Fibroblast of mammary gland (primary cell): ENCODE data around the gene SPATA2L.

Source experiments
- DNase-seq: peaks from one replicate; pipeline ENCODE4 v3.0.0-alpha.2; 2010; ENCODE audit warnings: low read depth
- H3K4me3 ChIP-seq: 2 replicates; pipeline ENCODE4 v1.5.1; 2011; ENCODE audit warnings: low read depth, mild to moderate bottlenecking, low read length, moderate library complexity; ENCODE audit not compliant: control insufficient read depth
- TF ChIP-seq, protein P1 (sequence below): conservative IDR thresholded peaks from 2 replicates; pipeline ENCODE4 v1.5.1; 2011; ENCODE audit warnings: low read depth, low read length, inconsistent platforms; ENCODE audit not compliant: control insufficient read depth, insufficient read depth

The SPATA2L gene

DNA sequence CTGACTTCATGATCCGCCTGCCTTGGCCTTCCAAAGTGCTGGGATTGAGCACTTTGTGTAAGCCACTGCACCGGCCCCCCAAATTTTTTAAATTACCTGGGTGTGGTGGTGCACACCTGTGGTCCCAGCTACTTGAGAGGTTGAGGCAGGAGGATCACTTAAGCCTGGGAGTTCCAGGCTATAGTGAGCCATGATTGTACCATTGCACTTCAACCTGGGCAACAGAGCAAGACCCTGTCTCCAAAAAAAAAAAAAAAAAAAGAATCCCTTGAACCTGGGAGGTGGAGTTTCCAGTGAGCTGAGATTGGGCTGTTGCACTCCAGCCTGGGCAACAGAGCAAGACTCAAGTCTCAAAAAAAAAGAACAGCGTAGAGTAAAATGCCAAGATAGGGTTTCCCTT lies 35.0 kb upstream of the SPATA2L start:
- TF ChIP-seq, protein P1, sequence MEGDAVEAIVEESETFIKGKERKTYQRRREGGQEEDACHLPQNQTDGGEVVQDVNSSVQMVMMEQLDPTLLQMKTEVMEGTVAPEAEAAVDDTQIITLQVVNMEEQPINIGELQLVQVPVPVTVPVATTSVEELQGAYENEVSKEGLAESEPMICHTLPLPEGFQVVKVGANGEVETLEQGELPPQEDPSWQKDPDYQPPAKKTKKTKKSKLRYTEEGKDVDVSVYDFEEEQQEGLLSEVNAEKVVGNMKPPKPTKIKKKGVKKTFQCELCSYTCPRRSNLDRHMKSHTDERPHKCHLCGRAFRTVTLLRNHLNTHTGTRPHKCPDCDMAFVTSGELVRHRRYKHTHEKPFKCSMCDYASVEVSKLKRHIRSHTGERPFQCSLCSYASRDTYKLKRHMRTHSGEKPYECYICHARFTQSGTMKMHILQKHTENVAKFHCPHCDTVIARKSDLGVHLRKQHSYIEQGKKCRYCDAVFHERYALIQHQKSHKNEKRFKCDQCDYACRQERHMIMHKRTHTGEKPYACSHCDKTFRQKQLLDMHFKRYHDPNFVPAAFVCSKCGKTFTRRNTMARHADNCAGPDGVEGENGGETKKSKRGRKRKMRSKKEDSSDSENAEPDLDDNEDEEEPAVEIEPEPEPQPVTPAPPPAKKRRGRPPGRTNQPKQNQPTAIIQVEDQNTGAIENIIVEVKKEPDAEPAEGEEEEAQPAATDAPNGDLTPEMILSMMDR = no peak
- no peak for DNase-seq
- H3K4me3 ChIP-seq = no peak overlapping the region

DNA sequence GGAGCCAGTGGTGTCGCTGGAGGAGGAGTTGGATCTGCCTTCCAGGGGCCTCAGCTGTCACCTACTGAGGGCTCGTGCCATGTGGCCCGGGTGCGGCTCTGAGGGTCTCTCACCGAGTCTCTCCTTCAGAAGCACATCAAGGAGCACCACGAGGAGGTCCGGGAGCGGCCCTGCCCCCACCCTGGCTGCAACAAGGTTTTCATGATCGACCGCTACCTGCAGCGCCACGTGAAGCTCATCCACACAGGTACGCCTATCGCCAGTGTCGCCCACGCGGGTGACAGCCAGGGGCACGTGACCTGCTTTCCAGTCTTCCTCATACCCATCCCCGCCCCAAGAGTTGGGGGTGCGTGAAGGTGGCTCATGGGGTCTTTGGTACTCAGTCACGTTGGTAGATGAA lies 32.3 kb upstream of the SPATA2L start:
- TF ChIP-seq, protein P1 = no peak
- no peak overlapping the region for H3K4me3 ChIP-seq
- no peak for DNase-seq

DNA sequence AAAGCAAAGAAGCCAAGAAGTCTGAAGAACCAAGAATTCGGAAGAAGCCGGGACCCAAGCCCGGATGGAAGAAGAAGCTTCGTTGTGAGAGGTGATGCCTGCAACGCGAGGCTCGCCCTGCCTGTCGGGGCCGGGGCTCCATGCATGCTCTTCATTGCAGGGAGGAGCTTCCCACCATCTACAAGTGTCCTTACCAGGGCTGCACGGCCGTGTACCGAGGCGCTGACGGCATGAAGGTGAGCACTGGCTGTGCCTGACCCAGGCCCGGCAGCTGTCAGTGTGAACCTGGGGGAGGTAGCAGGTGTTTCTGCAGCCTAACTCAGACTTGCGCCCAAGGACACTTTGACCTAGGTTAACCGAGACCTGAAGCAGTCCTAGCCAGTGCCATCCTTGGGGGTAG lies 31.8 kb upstream of the SPATA2L start:
- TF ChIP-seq, protein P1 = no peak
- DNase-seq = no peak
- H3K4me3 ChIP-seq = no peak overlapping the region

DNA sequence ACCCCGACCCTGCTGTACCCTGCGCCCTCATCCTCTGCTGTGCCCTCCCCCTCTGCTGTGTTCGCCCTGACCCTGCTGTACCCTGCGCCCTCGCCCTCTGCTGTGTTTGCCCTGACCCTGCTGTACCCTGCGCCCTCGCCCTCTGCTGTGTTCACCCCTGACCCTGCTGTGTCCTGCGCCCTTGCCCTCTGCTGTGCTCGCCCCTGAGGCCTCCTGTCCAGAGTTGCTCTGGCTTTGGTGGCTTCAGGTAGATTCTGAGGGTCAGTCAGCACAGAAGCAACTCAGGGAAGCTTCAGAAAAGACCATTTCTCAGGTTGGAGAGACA lies 31.4 kb upstream of the SPATA2L start:
- no peak overlapping the region for H3K4me3 ChIP-seq
- no peak for DNase-seq
- TF ChIP-seq, protein P1 = no peak

DNA sequence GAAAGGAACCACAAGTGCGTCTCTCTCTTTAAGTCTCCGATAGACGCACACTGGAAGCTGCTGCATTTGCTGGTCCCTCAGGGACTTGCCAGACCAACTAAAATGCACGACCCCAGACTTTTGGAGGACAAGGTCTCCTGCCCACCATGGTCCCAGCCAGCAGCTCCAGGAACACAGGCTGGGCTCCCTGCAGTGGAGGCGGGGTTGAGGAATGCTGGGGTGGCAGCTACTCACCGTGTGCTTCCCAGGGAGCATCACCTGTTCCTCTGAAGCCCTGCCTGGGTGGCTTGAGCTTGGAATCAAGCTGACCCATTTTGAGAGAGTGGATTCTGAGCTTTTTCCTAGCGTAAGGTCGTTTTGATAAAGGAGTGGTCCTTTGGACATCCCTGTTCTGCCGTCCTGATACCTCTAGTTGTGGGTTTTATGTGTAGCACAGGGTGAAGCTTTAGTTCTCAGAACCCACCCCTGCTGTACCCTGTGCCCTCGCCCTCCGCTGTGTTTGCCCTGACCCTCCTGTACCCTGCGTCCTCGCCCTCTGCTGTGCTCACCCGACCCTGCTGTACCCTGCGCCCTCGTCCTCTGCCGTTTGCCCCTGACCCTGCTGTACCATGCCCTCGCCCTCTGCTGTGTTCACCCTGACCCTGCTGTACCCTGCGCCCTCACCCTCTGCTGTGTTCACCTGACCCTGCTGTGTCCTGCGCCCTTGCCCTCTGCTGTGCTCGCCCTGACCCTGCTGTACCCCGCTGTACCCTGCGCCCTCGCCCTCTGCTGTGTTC lies 30.8 kb upstream of the SPATA2L start:
- H3K4me3 ChIP-seq = no peak overlapping the region
- TF ChIP-seq, protein P1 = no peak
- no peak for DNase-seq

DNA sequence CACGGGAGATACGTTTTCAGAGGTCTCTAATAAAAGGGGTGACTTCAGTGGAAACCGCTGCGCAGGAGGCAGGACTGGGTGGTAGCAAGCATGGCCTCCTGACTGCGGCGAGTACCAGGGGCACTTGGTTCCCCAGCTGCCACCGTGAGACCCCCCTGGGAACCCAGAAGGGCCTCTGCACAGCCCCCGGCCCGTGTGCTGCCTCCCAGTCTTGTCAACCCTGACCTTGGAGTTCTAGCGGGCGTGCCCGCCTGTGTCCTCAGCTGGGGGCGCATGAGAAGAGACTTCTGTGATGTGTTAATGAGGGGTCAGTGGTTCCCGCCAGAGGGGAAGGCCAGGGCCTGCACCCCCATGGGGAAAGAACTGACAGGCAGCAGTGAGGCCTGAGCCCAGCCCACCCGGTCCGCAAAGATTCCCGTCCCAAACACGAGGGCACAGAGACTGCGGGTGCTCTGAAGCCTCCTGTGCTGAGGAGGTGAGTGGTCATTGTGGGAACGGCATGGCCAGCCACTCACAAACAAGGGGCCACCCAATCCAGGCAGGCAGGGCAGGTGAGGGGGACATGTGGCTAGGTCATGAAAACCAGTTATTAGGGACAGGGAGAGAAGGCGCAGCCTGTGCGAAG lies 29.2 kb upstream of the SPATA2L start:
- TF ChIP-seq, protein P1 = no peak
- DNase-seq = no peak
- H3K4me3 ChIP-seq = no peak overlapping the region
